GM18951 (cell line): ENCODE measurements around the gene CAP2.
"Not testable (repeated sequence)": the region's sequence is repeated elsewhere in the genome, so short reads cannot be mapped to it uniquely, and the experiment has no call there.

ENCODE experiments used
- POLR2A ChIP-seq: IDR thresholded peaks from 4 replicates; pipeline ENCODE4 v1.6.1; 2011; ENCODE audit warnings: mild to moderate bottlenecking; ENCODE audit not compliant: insufficient read length, insufficient read depth; ENCODE audit errors: extremely low read depth
- in situ Hi-C: fragments of 300-500 bp; cut with MboI; formaldehyde crosslinking; loops from one replicate; pipeline ENCODE4 v1.12.0; 2022; ENCODE audit warnings: low sequenced_read_pairs, mixed read lengths, inconsistent platforms; ENCODE audit not compliant: unreplicated experiment

Gene CAP2

GRCh38 chr6:17511580-17511979 lies 118.2 kb downstream of the CAP2 start:
- TF ChIP-seq POLR2A = no peak
- in situ Hi-C loops = no loop called here

- in situ Hi-C loops = no loop called here
- TF ChIP-seq POLR2A = no peak
These were observed 125.7 kb downstream of the CAP2 start for GRCh38 chr6:17519120-17519519.

GRCh38 chr6:17525637-17526036 lies 132.2 kb downstream of the CAP2 start:
- in situ Hi-C loops = no loop called here
- no peak for TF ChIP-seq POLR2A

GRCh38 chr6:17527076-17527475 lies 133.7 kb downstream of the CAP2 start:
- no peak for TF ChIP-seq POLR2A
- in situ Hi-C loops = no loop called here

GRCh38 chr6:17530321-17530835 lies 137.0 kb downstream of the CAP2 start:
- no peak for TF ChIP-seq POLR2A
- in situ Hi-C loops = no loop called here

- no peak for TF ChIP-seq POLR2A
These were observed 143.2 kb downstream of the CAP2 start for GRCh38 chr6:17536586-17536985.

GRCh38 chr6:17542243-17542642 lies 148.8 kb downstream of the CAP2 start:
- TF ChIP-seq POLR2A = no peak
- in situ Hi-C loops = no loop called here

More at GRCh38 chr6:17536586-17536985, 143.2 kb downstream of the CAP2 start:
- in situ Hi-C loops = no loop called here

GRCh38 chr6:17545681-17546080 lies 152.3 kb downstream of the CAP2 start:
- in situ Hi-C loops = not testable (repeated sequence)

- no peak for TF ChIP-seq POLR2A
- in situ Hi-C loops = no loop called here
These were observed 158.1 kb downstream of the CAP2 start for GRCh38 chr6:17551383-17551958.

- in situ Hi-C loops = no loop called here
- TF ChIP-seq POLR2A = no peak
These were observed 159.5 kb downstream of the CAP2 start for GRCh38 chr6:17552861-17553260.

GRCh38 chr6:17556014-17556413 lies 162.6 kb downstream of the CAP2 start:
- no peak for TF ChIP-seq POLR2A
- in situ Hi-C loops = no loop called here

- TF ChIP-seq POLR2A = no peak
- in situ Hi-C loops = no loop called here
These were observed 169.2 kb downstream of the CAP2 start for GRCh38 chr6:17562636-17563035.

- no peak for TF ChIP-seq POLR2A
- in situ Hi-C loops = no loop called here
These were observed 172.0 kb downstream of the CAP2 start for GRCh38 chr6:17565399-17565798.

- TF ChIP-seq POLR2A = no peak
- in situ Hi-C loops = loop anchor here (25.0 kb wide), 1 partner anchor 413 kb away; no protein-coding TSS in a partner anchor
These were observed 181.6 kb downstream of the CAP2 start for GRCh38 chr6:17574866-17575560.

- no peak for TF ChIP-seq POLR2A
- in situ Hi-C loops = loop anchor here (25.0 kb wide), 1 partner anchor 415 kb away; no protein-coding TSS in a partner anchor
These were observed 183.7 kb downstream of the CAP2 start for GRCh38 chr6:17577059-17577458.
